ENCODE results near the gene ZFP42.

DNA sequence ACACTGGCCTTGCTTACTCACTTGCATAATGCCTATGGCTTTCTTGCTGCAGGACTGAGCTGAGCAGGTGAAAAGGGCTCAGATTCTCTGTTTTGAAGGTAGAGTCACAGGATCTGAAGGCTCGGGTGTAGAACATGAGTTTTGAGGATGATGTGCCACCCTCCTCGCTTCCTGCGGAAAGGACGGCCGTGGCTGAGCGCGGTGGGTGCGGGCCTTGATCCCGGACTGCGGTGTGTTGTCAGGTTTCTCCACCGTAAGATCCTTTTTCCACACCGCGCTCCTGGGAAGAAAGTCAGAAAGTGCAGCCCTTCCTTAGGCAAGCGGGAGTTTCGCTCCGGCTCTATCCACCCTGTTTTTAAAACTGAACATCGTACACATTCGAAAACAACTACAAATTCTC, 36.2 kb downstream of the ZFP42 start:
- TF ChIP-seq CTCF (conservative IDR thresholded peaks at IDR 0.05), result no peak
- TF ChIP-seq EZH2 (IDR thresholded peaks at IDR 0.05; ENCODE audit: low read depth), result no peak

All from PC-9 (cell line).